NCI-H2227 (cell line): ENCODE data around the gene HOXD3.

ENCODE experiments used
- DNase-seq: peaks from one replicate; lab custom pipeline; 2025; ENCODE audit not compliant: unreplicated experiment; lab: John Stamatoyannopoulos, UW

Gene HOXD3

GRCh38 chr2:176161825-176162626 is 4.9 kb downstream of the HOXD3 start:
- no peak for DNase-seq

GRCh38 chr2:176162911-176163671 is 6.0 kb downstream of the HOXD3 start:
- DNase-seq: no peak

- DNase-seq: no peak
Measured at GRCh38 chr2:176163672-176164056, 6.6 kb downstream of the HOXD3 start.

- DNase-seq: no peak
Measured at GRCh38 chr2:176164201-176164600, 7.1 kb downstream of the HOXD3 start.

- no peak for DNase-seq
Measured at GRCh38 chr2:176164611-176165369, 7.7 kb downstream of the HOXD3 start.

GRCh38 chr2:176165370-176166050 is 8.4 kb downstream of the HOXD3 start:
- no peak for DNase-seq

GRCh38 chr2:176166272-176166671 is 9.2 kb downstream of the HOXD3 start:
- no peak for DNase-seq

GRCh38 chr2:176167398-176167797 is 10.3 kb downstream of the HOXD3 start:
- no peak for DNase-seq

- no peak for DNase-seq
Measured at GRCh38 chr2:176169181-176169580, 12.1 kb downstream of the HOXD3 start.

- no peak for DNase-seq
Measured at GRCh38 chr2:176169711-176170110, 12.6 kb downstream of the HOXD3 start.

- DNase-seq: no peak
Measured at GRCh38 chr2:176170602-176171305, 13.6 kb downstream of the HOXD3 start.

GRCh38 chr2:176171351-176172006 is 14.4 kb downstream of the HOXD3 start:
- no peak for DNase-seq

GRCh38 chr2:176172007-176172894 is 15.1 kb downstream of the HOXD3 start:
- no peak for DNase-seq

- DNase-seq: no peak
Measured at GRCh38 chr2:176172895-176173566, 15.9 kb downstream of the HOXD3 start.

- DNase-seq: no peak
Measured at GRCh38 chr2:176173567-176174381, 16.7 kb downstream of the HOXD3 start.

GRCh38 chr2:176174382-176174823 is 17.3 kb downstream of the HOXD3 start:
- DNase-seq: no peak
